AML-193 (cell line): ENCODE measurements around the gene FZD2.
"Not testable (repeated sequence)": the region's sequence is repeated elsewhere in the genome, so short reads cannot be mapped to it uniquely, and the experiment has no call there.

Experiments
- DNase-seq, 2 experiments: peaks; one replicate each; lab custom pipeline; 2025; lab: John Stamatoyannopoulos, UW

Gene FZD2

DNA sequence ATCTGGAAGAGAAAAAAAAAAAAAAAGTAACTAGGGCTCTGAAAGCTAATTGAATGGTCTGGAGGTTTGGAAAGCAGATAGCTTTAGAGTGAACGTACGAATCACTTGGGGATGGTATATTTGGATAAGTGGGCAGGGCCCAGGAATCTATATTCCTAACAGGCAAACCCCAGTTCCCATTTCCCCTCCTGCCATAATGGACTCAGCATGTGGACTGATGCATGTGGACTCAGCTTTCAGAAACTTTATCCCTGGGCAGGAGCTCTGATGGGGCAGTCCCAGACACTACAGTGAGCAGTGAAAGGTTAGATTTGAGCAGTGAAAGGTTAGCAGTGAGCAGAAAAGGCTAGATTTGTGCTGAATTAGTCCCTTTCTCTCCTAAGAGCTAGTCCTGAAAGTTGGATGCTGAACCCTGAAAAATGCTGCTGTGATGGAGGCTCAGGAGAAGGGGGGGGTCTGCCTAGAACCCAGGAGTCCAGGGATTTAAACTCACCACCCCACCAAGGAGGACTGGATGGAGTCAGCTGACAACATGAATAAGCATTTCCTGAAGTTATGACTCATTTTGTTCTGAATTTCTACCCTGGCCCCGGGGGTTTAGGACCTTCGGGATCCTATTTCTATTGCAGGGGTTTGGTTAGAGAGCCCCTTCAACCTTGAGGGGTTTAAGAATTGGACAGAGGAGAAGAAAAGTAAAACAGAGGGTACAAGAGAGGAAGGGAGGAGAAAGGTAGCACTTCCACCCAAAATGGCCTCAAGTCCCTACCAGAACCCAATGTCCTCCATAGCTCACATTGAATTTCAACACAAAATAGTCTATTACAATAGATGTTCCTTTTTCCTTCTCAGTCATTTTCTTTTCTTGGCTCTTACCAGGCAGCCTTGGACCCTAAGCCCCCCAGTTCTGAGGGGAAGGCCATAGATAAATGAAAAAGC, 10.3 kb upstream of the FZD2 start:
- DNase-seq = peak; percentile 13 to 19

DNA sequence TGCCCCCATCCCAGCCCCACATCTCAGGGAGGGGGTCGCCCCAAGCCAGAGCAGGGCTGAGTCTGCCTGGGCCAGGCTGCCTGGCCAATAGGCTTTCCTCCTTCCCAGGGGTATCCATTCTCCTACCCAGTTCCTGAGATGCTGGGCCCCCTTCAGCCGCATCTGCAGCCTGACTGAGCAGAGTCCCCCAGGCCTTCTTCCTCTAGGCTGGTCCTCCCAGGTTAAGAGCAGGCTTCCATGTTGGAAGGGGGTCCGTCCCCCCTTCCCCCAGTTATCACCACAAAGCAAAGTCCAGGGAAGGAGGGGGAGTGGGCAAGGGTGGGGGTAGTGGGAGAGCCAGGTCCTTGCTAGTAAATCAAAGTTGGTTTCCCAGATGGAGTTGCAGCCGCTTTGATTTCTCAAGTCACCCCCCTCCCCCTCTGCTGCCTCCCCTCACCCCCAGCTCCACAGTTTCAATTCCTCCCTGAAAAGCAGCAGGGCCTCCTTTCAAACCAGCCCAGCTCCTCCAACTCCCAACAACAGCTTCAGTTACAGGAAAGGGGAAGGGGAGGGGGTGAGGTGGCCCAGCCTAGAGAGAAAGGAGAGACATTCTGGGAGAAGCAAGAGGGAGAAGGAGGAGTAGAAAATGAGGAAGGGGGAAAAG, 9.5 kb upstream of the FZD2 start:
- DNase-seq = no peak

DNA sequence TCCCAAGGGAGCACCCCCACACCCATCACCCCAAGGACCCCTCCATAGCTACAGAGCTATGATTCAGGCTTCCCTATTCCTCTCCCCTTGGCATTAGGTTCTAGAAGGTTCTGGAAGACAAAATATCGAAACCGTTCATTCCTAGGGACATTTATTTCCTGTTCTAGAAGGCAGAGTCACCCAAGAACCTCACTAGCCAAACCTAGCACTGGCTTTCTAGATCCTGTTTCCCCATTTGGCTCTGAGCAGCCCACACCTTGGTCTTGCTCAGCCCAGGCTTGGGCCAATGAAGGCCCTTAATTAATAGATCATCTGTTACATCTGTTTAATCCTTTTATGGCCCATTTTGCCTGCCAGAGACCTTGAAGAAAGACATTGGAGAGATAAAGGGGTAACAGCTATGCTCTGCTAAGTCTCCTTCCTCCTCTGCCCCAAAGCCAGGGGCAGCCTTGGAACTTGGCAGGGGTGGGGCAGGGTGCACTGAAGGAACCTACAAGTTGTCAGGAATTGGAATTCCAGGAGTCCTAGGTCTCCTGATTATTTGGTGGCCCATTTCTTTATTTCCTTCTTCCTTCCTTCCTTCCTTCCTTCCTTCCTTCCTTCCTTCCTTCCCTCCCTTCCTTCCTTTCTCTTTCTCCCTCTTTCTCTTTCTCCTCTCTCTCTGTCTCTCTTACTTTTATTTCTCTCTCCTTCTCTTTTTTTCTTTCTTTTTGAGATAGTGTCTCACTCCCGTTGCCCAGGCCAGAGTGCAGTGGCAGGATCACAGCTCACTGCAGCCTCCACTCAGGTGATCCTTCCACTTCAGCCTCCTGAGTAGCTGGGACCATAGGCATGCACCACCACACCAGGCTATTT, 8.7 kb upstream of the FZD2 start:
- no peak for DNase-seq

- no peak for DNase-seq
Observed at GRCh38 chr17:44549686-44550085, 7.6 kb upstream of the FZD2 start.

- no peak for DNase-seq
Observed at GRCh38 chr17:44552361-44552760, 4.9 kb upstream of the FZD2 start.

DNA sequence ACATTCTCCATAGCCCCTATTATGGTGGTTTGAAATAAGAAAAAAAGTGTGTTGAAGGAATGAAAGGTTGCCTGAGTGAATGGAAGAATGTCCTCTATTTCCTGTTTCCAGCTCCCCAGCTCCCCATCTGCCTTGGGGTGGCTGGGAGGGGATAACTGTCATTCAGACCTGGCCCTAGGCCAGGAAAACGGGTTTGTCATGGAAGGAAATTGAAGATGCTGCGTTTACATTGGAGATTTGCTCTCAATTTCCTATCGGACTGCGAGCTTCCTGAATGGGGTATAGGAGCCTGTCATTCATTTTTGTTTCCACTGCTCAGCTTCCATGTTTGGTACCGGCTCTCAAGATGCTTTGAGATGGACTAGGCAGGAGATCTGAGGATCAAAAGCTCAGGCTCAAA, 2.2 kb upstream of the FZD2 start:
- no peak for DNase-seq

GRCh38 chr17:44556166-44556831, 985 bp upstream of the FZD2 start:
- DNase-seq = peak; percentile 37 to 52

DNA sequence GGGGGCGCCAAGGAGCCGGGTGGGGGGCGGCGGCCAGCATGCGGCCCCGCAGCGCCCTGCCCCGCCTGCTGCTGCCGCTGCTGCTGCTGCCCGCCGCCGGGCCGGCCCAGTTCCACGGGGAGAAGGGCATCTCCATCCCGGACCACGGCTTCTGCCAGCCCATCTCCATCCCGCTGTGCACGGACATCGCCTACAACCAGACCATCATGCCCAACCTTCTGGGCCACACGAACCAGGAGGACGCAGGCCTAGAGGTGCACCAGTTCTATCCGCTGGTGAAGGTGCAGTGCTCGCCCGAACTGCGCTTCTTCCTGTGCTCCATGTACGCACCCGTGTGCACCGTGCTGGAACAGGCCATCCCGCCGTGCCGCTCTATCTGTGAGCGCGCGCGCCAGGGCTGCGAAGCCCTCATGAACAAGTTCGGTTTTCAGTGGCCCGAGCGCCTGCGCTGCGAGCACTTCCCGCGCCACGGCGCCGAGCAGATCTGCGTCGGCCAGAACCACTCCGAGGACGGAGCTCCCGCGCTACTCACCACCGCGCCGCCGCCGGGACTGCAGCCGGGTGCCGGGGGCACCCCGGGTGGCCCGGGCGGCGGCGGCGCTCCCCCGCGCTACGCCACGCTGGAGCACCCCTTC, 484 bp downstream of the FZD2 start:
- DNase-seq = no peak

GRCh38 chr17:44558334-44558709, 1.0 kb downstream of the FZD2 start:
- no peak for DNase-seq

- DNase-seq = no peak
Observed at GRCh38 chr17:44558710-44559633, 1.7 kb downstream of the FZD2 start.

- no peak for DNase-seq
Observed at GRCh38 chr17:44559634-44560554, 2.6 kb downstream of the FZD2 start.

GRCh38 chr17:44561237-44561623, 3.9 kb downstream of the FZD2 start:
- no peak for DNase-seq

- DNase-seq = no peak
Observed at GRCh38 chr17:44564429-44564828, 7.1 kb downstream of the FZD2 start.

DNA sequence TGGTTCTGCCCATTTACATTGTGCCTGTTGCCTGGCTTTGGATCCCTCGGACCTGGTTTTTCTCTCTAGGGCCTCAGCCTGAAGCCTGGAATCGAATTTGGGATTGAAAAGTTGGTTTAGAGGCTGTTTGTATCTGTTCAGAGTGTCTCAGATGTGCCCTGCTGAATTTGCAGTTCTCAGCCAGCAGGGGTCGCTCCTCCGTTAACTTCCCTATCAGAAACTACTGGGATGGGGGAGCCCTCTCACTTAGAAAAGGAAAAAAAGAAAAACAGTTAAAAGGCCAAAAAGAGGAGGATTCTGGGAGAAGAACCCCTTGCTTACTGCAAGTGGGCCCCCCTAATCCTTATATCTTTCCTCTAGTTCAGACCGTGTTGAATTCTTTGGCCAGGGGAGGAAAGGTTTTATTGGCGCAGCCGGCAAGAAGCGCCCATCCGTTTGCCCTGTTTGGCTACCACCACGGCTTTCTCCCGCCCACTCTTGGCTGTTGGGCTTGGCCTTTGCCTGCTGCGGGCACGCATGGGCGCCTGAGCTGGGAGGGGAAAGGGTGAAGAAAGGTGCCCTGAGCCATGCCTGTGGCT, 8.7 kb downstream of the FZD2 start:
- peak in 1 of 2 experiments; percentile 9 for DNase-seq

DNA sequence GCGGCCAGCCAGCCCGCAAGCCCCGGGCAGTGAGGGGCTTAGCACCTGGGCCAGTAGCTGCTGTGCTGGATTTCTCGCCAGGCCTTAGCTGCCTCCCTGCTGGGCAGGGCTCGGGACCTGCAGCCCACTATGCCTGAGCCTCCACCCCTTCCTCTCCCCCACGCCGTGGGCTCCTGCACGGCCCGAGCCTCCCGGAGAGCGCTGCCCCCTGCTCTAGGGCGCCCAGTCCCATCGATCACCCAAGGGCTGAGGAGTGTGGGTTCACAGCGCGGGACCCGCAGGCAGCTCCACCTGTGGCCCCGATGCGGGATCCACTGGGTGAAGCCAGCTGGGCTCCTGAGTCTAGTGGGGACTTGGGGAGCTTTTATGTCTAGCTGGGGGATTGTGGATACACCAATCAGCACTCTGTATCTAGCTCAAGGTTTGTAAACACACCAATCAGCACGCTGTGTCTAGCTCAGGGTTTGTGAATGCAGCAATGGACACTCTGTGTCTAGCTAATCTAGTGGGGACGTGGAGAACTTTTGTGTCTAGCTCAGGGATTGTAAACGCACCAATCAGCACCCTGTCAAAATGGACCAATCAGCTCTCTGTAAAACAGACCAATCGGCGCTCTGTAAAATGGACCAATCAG, 11.1 kb downstream of the FZD2 start:
- not testable (repeated sequence) for DNase-seq

DNA sequence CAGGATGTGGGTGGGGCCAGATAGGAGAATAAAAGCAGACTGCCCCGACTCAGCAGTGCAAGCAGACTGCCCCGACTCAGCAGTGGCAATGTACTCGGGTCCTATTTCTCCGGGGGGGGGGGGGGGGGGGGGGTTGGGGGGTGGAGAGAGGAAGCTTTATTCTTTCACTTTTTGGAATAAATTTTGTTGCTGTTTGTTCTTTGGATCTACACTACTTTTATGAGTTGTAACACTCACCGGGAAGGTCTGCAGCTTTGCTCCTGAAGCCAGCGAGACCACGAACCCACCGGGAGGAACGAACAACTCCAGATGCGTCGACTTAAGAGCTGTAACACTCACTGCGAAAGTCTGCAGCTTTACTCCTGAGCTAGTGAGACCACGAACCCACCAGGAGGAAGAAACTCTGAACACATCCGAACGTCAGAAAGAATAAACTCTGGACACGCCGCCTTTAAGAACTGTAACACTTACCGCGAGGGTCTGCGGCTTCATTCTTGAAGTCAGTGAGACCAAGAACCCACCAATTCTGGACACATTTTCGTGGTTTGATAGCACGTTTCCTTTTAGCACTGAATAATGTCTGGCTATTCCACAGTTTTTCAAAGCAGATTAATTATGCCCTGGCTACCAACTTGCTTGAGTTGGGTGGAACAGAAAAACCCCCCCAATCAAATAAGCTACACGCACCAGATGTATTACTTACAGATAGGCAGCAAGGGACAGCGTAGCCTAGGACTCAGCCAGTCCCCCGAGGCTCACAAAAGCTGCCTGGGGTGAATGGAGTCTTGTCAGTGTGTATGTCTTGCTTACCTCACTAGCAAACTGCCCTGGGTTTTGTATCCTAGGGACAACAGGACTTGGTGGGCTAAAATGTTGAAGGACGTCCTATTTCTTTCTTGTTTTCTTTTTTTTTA, 11.9 kb downstream of the FZD2 start:
- DNase-seq = no peak

DNA sequence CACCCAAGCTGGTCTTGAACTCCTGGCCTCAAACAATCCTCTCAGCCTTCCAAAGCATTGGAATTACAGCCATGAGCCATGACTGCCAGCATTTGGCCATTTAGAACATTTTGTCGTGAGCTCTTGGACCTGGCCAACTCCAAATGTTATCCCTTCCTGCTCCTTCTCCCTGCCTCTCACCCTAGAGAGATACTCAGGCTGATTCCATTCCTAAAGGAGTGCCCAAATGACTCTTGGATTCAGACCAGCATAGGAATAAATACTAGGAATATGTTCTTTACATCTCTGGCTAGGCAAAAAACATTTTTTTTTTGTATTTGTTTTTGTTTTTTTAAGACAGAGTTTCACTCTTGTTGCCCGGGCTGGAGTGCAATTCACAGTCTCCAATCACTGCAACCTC, 15.5 kb downstream of the FZD2 start:
- DNase-seq = no peak
